Stimulated activated CD8-positive, alpha-beta memory T cell treated with anti-CD3 and anti-CD28 coated beads, Interleukin-12 subunit alpha, Interleukin-12 subunit beta, amount 100 ng/mL, for 4 hours (primary cell): ENCODE data around the gene ISLR2.

Experiments used
- DNase-seq: peaks from one replicate; pipeline ENCODE4 v3.0.0-alpha.2; 2020; ENCODE audit warnings: low read depth

Gene ISLR2

DNA sequence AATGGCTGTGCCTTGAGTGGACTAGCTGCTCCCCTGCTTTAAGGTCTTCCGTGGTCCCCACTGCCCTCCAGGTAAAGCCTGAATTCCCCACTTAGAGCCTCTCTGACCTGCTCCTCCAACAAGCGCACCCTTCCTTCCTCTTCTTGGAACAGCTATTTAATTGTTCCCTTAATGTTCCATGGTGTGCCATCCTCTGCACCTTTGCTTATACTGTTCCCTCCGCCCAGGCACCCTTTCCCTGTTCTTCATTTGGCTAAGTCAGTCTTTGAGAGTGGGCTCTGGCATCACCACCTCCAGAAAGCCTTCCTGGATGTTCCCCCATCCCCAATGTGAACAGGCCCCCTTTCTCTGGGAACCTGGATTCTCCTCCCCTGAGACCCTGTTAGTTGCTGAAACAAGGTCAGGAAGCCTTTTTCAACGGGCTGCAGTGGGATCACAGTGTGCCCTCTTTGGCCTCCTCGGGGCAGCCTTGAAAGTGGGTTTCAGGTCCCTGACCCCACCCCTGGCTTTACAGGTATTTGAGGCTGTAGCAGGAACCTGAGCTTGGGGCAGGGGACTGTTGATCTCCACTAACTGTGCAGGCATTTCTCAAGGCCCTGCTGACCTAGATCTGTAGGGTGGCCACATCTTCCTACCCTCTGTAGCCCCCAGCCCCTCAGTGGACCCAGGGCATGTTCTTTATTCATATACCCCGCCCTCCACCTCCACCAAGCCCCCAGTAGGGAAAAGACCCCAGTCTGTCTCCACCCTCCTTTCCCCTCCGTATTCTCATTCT, 48.1 kb downstream of the ISLR2 start:
- no peak for DNase-seq

- no peak for DNase-seq
Observed at GRCh38 chr15:74179101-74179841, 48.9 kb downstream of the ISLR2 start.

- DNase-seq: no peak
Observed at GRCh38 chr15:74179983-74180880, 49.8 kb downstream of the ISLR2 start.

DNA sequence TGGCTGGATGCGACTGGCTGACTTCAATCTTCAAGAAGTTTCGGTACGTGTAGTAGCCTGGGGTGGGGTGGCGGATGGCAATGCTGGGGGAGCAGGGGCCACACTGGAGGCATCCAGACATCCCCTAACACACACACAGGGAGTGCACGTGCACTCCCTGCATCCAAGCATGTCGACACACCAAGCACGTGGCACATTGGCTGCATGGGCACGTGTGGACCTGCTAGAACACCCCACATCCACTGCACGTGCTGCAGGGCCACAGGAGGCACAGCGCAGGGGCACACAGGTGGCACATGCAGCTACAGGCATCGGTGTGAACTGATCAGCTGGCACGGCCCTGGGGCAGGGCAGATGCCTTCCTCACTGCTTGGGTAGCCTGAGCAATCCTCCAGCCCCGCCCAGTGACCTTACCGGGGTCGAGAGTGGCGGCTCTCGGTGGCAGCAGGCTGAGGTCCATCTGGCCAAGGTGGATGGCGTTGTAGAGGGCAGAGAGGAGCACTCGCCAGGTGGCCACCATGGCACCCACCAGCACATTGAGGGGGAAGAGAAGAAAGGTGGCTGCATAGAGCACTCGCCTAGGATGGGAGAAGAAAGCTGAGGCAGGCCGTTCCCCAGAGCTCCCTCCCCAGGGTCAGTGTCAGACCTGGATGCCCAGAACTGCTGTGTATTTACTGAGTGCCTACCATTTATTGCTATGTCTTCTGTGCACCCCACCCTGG, 50.7 kb downstream of the ISLR2 start:
- DNase-seq: no peak

DNA sequence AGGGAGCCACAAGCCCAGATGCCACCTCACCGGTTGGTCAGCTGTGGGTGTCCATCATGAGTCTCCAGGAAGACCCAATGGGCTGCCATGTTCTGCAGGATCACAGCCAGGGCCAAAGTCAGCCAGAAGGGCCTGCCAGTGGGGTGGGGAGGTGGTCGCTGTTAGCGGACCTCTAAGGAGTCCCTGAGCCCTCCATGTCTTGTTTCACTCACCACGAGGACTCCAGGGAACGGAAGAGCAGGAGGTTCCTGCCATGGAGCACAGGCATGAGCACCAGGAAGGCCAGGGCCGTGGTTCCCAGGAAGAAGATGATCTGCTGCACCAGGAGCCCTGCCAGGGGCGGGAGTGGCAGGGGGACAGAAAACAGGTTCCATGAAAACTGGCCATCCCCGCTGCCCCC, 51.7 kb downstream of the ISLR2 start:
- no peak for DNase-seq

DNA sequence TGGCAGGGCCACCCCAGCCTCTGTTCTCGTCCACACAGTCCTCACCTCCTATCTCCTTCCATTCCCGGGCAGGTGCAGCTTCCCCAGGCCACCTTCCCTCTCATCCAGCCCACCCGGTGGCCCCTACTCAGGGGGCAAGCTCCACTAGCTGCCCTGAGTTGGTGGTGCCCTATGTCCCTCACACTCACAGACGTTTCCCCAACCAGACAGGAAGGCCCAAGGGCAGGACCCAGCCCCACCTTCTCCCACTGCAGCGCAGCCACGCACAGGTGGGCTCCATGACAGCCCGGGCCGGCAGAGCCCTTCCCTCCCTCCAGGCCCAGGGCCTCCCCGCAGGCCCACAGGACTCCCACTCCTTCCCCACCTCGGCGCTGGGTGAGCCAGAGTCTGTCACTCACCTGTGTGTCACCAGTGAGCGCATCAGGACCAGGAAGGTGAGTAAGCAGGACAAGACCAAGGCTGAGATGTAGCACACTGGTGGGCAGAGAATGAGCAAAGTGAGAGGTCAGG, 54.3 kb downstream of the ISLR2 start:
- DNase-seq: no peak

DNA sequence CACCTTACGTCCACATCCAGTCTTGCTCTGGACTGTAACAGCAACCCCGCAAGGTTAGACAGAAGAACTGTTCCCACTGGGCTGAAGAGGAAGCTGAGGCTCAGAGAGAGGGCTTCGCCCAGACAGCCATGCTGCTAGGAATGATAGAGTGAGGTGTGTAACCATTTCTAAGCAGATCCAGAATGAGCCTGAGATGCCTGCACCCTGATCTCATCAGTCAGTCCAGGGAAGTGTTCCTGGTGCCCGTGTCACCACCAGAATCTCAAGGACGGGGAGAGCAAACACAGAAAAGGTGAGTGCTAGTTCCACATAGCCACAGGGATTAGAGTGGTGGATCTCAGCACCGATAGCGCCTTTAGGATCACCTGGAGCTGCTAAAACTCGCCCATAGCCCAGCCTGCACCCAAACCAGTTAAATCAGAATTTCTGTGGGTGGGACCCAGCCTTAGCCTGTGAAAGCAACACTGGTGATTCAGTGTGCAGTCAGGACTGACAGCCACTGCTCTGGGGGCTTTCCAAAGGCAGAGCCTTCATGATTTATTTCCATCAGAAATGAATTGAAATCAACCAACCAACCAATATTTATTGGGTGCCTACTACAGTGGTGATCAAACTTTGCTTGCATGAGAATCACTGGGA, 55.4 kb downstream of the ISLR2 start:
- no peak for DNase-seq
